Measurements from ENCODE around the gene ADNP2.

DNA sequence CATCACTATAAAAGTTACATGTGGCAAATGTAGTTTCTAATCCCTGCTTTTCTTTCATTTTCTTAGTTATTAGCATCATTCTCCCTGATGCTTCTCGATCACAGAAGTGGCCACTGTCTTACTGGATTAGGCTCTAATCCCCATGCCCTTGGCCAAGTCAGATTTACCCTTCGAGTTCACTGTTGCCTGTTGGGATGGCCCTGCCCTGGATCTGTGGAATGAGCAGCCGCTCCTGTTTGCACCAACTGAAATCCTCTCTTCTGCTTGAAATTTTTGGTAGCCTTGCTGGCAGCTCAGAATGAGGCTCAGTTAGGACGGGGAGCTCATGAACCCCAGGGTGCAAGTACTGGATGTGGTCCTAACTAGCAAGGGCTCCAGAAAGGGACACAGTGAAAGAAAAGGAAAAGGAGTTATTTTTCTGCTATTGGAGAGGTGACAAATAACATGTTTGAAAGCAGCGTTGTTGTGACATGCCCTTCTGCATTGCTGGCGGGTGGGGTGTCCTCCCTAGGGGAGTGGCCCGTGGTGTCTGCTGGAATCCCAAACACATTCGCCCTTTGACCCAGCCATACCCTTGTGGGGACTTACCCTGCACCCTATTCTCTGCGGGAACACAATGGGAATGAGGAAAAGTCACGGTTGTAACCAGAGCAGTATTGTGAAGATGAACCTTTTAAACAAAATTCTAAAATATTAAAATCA is 40.3 kb upstream of the ADNP2 start:
- TF ChIP-seq CTCF (IDR thresholded peaks at IDR 0.05; ENCODE audit: insufficient read depth, low read length) (no peak), SPI1 (IDR thresholded peaks at IDR 0.05; ENCODE audit: borderline replicate concordance, low read depth) (no peak)
